ENCODE data around the gene FBXL17.

FBXL17 gene

DNA sequence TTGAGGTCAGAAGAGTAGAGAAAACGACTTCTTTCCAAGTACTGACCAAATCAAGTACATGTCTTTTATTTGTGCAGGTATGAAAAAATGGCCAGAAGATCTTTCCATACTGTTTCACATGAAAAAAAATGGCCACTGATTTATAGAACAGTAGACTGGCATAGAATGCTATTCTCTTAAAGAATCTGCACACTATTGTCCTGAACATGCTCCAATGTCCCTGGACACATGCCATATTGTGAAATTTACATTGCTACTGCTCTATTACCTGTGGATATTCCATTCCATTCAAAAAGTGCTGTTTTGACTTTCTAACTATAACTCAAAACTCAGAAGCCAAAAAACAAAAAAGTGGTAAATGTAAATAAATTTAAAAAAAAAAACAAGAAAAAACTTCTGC, 60.6 kb downstream of the FBXL17 start:
- no peak overlapping the region for H3K27ac ChIP-seq (ENCODE audit: low read depth, low read length)
- no peak overlapping the region for H3K4me3 ChIP-seq (ENCODE audit: low read depth in 1 of 2, low read length in 2 of 2)
- H3K4me1 ChIP-seq (ENCODE audit: control insufficient read depth in 1 of 2, insufficient read depth in 2 of 2, low read length in 2 of 2) = no peaks in the 10 kb centered on the region
- H3K9ac ChIP-seq (ENCODE audit: low read depth in 1 of 2, low read length in 2 of 2) = no peak overlapping the region
- H3K9me3 ChIP-seq (ENCODE audit: control insufficient read depth in 1 of 2, low read length in 2 of 2) = no peaks in the 10 kb centered on the region
- no peaks in the 10 kb centered on the region for H3K27me3 ChIP-seq (ENCODE audit: control insufficient read depth in 1 of 2, insufficient read depth in 2 of 2, low read length in 2 of 2)
- no peaks in the 10 kb centered on the region for H3K36me3 ChIP-seq (ENCODE audit: control insufficient read depth in 1 of 2, insufficient read depth in 2 of 2, low read length in 2 of 2)

DNA sequence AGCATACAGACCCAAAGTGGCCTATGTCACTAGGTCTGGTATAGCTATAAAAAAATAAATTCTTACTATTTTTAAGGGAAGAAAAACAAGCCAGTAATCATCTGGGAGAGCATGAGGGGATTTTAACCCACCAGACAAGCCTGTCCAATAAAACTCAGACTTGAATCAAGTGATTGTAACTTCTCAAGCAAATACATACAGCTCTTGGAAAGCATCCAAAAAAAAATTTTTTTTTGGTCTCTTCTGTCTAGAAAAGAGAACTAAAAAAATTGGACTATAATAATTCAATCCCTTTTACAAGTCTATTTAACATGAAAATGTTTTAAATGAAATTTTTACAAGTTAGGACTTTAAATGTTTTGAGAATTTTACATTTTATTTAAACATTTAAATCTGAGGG, 61.7 kb downstream of the FBXL17 start:
- no peaks in the 10 kb centered on the region for H3K27me3 ChIP-seq (ENCODE audit: control insufficient read depth in 1 of 2, insufficient read depth in 2 of 2, low read length in 2 of 2)
- no peak overlapping the region for H3K4me3 ChIP-seq (ENCODE audit: low read depth in 1 of 2, low read length in 2 of 2)
- H3K27ac ChIP-seq (ENCODE audit: low read depth, low read length) = no peak overlapping the region
- no peaks in the 10 kb centered on the region for H3K36me3 ChIP-seq (ENCODE audit: control insufficient read depth in 1 of 2, insufficient read depth in 2 of 2, low read length in 2 of 2)
- no peaks in the 10 kb centered on the region for H3K4me1 ChIP-seq (ENCODE audit: control insufficient read depth in 1 of 2, insufficient read depth in 2 of 2, low read length in 2 of 2)
- no peaks in the 10 kb centered on the region for H3K9me3 ChIP-seq (ENCODE audit: control insufficient read depth in 1 of 2, low read length in 2 of 2)
- H3K9ac ChIP-seq (ENCODE audit: low read depth in 1 of 2, low read length in 2 of 2) = no peak overlapping the region

DNA sequence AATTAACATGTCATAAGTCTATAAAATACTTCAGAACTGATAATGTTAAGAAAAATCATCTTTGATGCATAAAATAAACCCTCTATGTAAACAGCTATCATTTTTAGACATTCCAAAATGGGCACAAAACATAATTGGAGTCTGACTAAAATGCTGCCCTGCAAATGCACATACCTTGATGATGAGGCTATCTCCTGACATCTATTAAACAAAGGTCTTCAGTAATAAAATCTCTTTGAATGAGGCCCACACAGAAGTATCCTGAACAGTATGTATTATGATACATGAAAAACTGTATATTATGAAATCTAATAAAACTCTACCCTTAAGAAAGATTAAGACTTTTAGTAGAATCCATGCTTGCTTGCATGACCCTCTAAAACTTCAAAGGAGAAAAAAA, 66.1 kb downstream of the FBXL17 start:
- no peaks in the 10 kb centered on the region for H3K4me1 ChIP-seq (ENCODE audit: control insufficient read depth in 1 of 2, insufficient read depth in 2 of 2, low read length in 2 of 2)
- H3K9me3 ChIP-seq (ENCODE audit: control insufficient read depth in 1 of 2, low read length in 2 of 2) = no peaks in the 10 kb centered on the region
- H3K27me3 ChIP-seq (ENCODE audit: control insufficient read depth in 1 of 2, insufficient read depth in 2 of 2, low read length in 2 of 2) = no peaks in the 10 kb centered on the region
- H3K9ac ChIP-seq (ENCODE audit: low read depth in 1 of 2, low read length in 2 of 2) = no peak overlapping the region
- H3K4me3 ChIP-seq (ENCODE audit: low read depth in 1 of 2, low read length in 2 of 2) = no peak overlapping the region
- no peak overlapping the region for H3K27ac ChIP-seq (ENCODE audit: low read depth, low read length)
- H3K36me3 ChIP-seq (ENCODE audit: control insufficient read depth in 1 of 2, insufficient read depth in 2 of 2, low read length in 2 of 2) = no peaks in the 10 kb centered on the region

DNA sequence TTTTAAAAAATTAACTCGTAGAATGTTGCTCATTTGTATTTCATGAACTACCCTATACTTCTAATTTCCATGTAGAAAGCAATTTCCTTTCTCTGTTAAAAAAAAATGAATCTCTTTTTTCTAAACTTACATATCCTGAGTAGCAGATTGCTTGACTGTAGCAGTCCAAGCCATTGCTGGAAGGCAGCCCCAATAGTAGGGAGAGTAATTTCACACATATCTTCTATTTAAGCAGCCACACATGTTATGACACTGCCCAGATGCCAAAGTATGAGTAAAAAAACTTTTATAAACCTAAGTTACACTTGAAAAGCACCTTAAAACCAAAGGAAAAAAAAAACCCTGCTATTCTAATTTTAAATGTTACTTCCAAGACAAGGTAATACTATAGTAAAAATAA, 69.6 kb downstream of the FBXL17 start:
- Histone ChIP-seq H3K27ac (ENCODE audit: low read depth, low read length) (no peak overlapping the region), H3K27me3 (ENCODE audit: control insufficient read depth in 1 of 2, insufficient read depth in 2 of 2, low read length in 2 of 2) (no peaks in the 10 kb centered on the region), H3K9me3 (ENCODE audit: control insufficient read depth in 1 of 2, low read length in 2 of 2) (no peaks in the 10 kb centered on the region), H3K9ac (ENCODE audit: low read depth in 1 of 2, low read length in 2 of 2) (no peak overlapping the region), H3K4me1 (ENCODE audit: control insufficient read depth in 1 of 2, insufficient read depth in 2 of 2, low read length in 2 of 2) (no peaks in the 10 kb centered on the region), H3K4me3 (ENCODE audit: low read depth in 1 of 2, low read length in 2 of 2) (no peak overlapping the region), H3K36me3 (ENCODE audit: control insufficient read depth in 1 of 2, insufficient read depth in 2 of 2, low read length in 2 of 2) (no peaks in the 10 kb centered on the region)

DNA sequence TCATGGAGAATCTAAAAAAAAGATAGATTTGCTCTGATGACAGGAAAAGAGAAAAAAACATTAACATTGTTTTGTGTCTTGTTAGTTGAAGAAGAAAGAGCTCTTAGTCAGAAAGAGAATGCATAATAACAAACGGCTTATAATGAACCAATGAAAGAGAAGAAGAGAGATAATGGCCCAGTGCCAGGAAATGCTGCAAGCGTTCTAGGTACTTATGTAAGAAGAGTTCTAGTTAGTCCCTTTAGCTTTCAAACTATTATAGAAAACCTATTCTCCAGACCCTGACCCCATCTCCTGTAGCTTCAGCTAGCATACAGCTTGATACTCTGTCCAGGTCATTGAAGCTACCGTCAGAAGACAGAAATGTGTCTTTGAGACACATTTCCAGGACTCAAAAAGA, 70.2 kb downstream of the FBXL17 start:
- H3K9ac ChIP-seq (ENCODE audit: low read depth in 1 of 2, low read length in 2 of 2) = no peak overlapping the region
- no peaks in the 10 kb centered on the region for H3K36me3 ChIP-seq (ENCODE audit: control insufficient read depth in 1 of 2, insufficient read depth in 2 of 2, low read length in 2 of 2)
- no peaks in the 10 kb centered on the region for H3K9me3 ChIP-seq (ENCODE audit: control insufficient read depth in 1 of 2, low read length in 2 of 2)
- no peak overlapping the region for H3K4me3 ChIP-seq (ENCODE audit: low read depth in 1 of 2, low read length in 2 of 2)
- H3K4me1 ChIP-seq (ENCODE audit: control insufficient read depth in 1 of 2, insufficient read depth in 2 of 2, low read length in 2 of 2) = no peaks in the 10 kb centered on the region
- no peak overlapping the region for H3K27ac ChIP-seq (ENCODE audit: low read depth, low read length)
- H3K27me3 ChIP-seq (ENCODE audit: control insufficient read depth in 1 of 2, insufficient read depth in 2 of 2, low read length in 2 of 2) = no peaks in the 10 kb centered on the region

DNA sequence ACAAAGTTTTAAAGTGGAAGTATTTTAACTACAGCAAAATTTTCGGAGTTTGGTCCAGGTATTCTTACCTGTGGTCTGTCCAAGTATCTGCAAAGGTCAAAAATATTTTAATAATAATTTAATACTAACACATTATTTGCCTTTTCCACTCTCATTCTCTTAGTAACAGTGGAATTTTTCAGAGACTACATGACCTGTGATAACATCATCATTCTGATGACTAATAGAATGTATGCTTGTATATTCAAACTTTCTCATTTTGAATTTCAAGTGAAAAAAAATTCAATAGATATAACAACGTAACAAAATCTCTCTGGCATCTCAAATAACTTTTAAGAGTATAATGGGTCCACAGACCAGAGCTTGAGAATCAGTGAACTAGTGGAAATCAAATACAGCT, 78.3 kb downstream of the FBXL17 start:
- no peak overlapping the region for H3K27ac ChIP-seq (ENCODE audit: low read depth, low read length)
- H3K27me3 ChIP-seq (ENCODE audit: control insufficient read depth in 1 of 2, insufficient read depth in 2 of 2, low read length in 2 of 2) = no peaks in the 10 kb centered on the region
- no peak overlapping the region for H3K4me3 ChIP-seq (ENCODE audit: low read depth in 1 of 2, low read length in 2 of 2)
- H3K4me1 ChIP-seq (ENCODE audit: control insufficient read depth in 1 of 2, insufficient read depth in 2 of 2, low read length in 2 of 2) = no peaks in the 10 kb centered on the region
- H3K9me3 ChIP-seq (ENCODE audit: control insufficient read depth in 1 of 2, low read length in 2 of 2) = no peaks in the 10 kb centered on the region
- no peak overlapping the region for H3K9ac ChIP-seq (ENCODE audit: low read depth in 1 of 2, low read length in 2 of 2)
- H3K36me3 ChIP-seq (ENCODE audit: control insufficient read depth in 1 of 2, insufficient read depth in 2 of 2, low read length in 2 of 2) = no peaks in the 10 kb centered on the region

DNA sequence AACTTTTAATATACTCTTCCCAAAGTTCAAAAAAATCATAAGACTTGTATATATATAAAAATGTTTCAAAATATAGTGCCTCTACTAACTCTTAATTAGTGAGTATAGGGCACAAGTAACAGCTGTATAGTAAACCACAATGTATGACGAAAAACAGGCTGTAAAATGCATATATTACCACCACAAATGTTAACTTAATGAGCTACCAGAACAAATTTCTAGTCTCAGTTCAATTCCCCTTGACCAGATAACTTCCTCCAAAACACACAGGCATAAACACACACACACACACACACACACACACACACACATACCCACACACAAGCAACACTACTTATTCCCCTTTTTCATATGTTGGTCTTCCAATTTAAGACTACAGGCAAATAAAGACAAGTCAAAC, 78.8 kb downstream of the FBXL17 start:
- no peak overlapping the region for H3K9ac ChIP-seq (ENCODE audit: low read depth in 1 of 2, low read length in 2 of 2)
- no peaks in the 10 kb centered on the region for H3K27me3 ChIP-seq (ENCODE audit: control insufficient read depth in 1 of 2, insufficient read depth in 2 of 2, low read length in 2 of 2)
- no peaks in the 10 kb centered on the region for H3K4me1 ChIP-seq (ENCODE audit: control insufficient read depth in 1 of 2, insufficient read depth in 2 of 2, low read length in 2 of 2)
- H3K4me3 ChIP-seq (ENCODE audit: low read depth in 1 of 2, low read length in 2 of 2) = no peak overlapping the region
- no peaks in the 10 kb centered on the region for H3K36me3 ChIP-seq (ENCODE audit: control insufficient read depth in 1 of 2, insufficient read depth in 2 of 2, low read length in 2 of 2)
- no peak overlapping the region for H3K27ac ChIP-seq (ENCODE audit: low read depth, low read length)
- H3K9me3 ChIP-seq (ENCODE audit: control insufficient read depth in 1 of 2, low read length in 2 of 2) = no peaks in the 10 kb centered on the region

DNA sequence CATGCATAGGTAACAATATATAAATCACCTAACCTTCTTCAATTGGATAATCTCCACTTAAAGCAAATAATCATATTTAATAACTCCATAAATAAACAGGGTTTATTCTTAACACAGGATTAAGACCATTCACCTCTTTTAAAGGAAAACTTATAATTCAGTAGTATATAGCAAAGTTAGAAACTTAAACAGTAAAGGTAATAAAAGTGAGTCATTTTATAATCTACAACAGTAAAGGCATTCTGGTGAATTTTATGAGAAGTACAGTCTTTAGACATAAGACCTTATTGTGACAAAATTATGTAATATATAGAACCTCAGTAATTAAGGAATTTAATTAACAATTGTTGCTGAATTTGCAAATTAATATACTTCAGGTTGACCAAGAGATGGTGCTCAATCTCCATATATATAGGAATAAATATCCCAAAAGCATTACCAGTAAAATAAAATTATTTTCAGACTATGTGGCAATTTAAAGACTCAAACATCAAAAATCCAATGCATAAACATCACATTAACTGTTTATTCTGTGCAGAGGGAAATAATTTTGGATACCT, 84.8 kb downstream of the FBXL17 start:
- H3K9ac ChIP-seq (ENCODE audit: low read depth in 1 of 2, low read length in 2 of 2) = no peak overlapping the region
- H3K27ac ChIP-seq (ENCODE audit: low read depth, low read length) = no peak overlapping the region
- no peak overlapping the region for H3K4me3 ChIP-seq (ENCODE audit: low read depth in 1 of 2, low read length in 2 of 2)
- no peaks in the 10 kb centered on the region for H3K9me3 ChIP-seq (ENCODE audit: control insufficient read depth in 1 of 2, low read length in 2 of 2)
- H3K36me3 ChIP-seq (ENCODE audit: control insufficient read depth in 1 of 2, insufficient read depth in 2 of 2, low read length in 2 of 2) = no peaks in the 10 kb centered on the region
- H3K27me3 ChIP-seq (ENCODE audit: control insufficient read depth in 1 of 2, insufficient read depth in 2 of 2, low read length in 2 of 2) = no peaks in the 10 kb centered on the region
- no peaks in the 10 kb centered on the region for H3K4me1 ChIP-seq (ENCODE audit: control insufficient read depth in 1 of 2, insufficient read depth in 2 of 2, low read length in 2 of 2)

DNA sequence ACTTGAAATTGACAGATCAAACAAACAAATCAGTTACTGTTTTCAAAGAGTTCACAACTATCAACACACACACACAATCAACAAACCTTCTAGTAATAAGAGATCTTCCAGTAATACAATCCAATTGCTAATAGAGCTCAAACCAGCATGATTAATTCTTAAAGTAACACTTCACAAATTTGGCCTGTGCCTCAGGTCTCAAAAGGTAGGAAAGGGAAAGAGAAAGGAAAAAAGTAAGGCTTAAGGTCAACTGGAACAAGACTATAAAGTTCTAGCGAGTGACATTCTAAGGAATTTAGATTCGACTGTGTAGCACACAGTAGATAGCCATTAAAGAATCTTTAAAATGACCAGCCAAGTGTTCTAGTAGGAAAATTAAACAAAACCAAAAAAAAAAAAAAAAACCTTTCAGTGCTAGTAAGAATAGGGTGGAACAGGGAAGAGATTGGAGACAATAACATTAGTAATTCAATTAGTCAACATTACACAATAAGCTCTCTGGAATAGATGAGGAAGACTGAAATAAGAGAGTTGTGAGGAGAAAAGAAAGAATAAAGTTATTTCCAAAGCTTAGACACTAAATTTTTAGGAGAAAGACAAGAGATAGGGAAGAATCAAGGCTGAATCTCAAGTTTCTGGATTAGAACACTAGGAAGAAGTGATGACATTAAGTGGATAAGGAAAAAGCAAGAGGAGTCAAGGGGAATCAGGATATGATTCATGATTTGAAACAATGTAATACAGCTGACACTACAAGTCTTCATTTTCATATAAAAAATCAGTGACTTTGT, 86.1 kb downstream of the FBXL17 start:
- Histone ChIP-seq H3K4me3 (ENCODE audit: low read depth in 1 of 2, low read length in 2 of 2) (peak overlapping the region in 1 of 2 donors; percentile 12), H3K9me3 (ENCODE audit: control insufficient read depth in 1 of 2, low read length in 2 of 2) (no peaks in the 10 kb centered on the region), H3K36me3 (ENCODE audit: control insufficient read depth in 1 of 2, insufficient read depth in 2 of 2, low read length in 2 of 2) (no peaks in the 10 kb centered on the region), H3K27me3 (ENCODE audit: control insufficient read depth in 1 of 2, insufficient read depth in 2 of 2, low read length in 2 of 2) (no peaks in the 10 kb centered on the region), H3K9ac (ENCODE audit: low read depth in 1 of 2, low read length in 2 of 2) (no peak overlapping the region), H3K27ac (ENCODE audit: low read depth, low read length) (no peak overlapping the region), H3K4me1 (ENCODE audit: control insufficient read depth in 1 of 2, insufficient read depth in 2 of 2, low read length in 2 of 2) (no peaks in the 10 kb centered on the region)

DNA sequence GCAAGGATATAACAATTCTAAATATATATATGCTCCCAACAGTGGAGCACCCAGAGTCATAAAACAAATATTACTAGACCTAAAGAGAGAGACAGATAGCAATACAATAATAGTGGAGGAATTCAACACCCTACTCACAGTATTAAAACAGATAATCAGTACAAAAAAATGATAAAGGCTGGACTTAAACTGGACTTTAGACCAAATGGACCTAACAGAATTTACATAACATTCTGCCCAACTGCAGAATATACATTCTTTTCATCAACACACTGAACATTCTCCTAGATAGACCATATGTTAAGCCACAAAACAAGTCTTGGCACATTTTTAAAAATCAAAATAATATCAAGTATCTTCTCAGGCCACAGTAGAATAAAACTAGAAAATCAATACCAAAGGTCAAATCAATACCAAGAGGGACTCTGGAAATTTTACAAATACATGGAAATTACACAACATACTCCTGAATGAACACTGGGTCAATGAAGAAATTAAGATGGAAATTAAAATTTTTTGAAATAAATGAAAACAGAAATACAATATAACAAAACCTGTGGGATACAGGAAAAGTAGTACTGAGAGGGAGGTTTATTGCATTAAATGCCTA, 100.8 kb downstream of the FBXL17 start:
- Histone ChIP-seq H3K27ac (ENCODE audit: low read depth, low read length) (no peak overlapping the region), H3K4me3 (ENCODE audit: low read depth in 1 of 2, low read length in 2 of 2) (no peak overlapping the region), H3K4me1 (ENCODE audit: control insufficient read depth in 1 of 2, insufficient read depth in 2 of 2, low read length in 2 of 2) (no peaks in the 10 kb centered on the region), H3K27me3 (ENCODE audit: control insufficient read depth in 1 of 2, insufficient read depth in 2 of 2, low read length in 2 of 2) (no peaks in the 10 kb centered on the region), H3K36me3 (ENCODE audit: control insufficient read depth in 1 of 2, insufficient read depth in 2 of 2, low read length in 2 of 2) (peaks cover 0 to 3% of the 10 kb centered on the region in 2 donors), H3K9me3 (ENCODE audit: control insufficient read depth in 1 of 2, low read length in 2 of 2) (peaks cover 0 to 5% of the 10 kb centered on the region in 2 donors), H3K9ac (ENCODE audit: low read depth in 1 of 2, low read length in 2 of 2) (no peak overlapping the region)

Data from duodenal mucosa (tissue), 2 donors.